H1 (cell line): Measurements from ENCODE around the gene TMEM115. TPM values are rescaled to one million over a fixed set of nuclear protein-coding genes. Genes with fewer than 3 reads are reported as not detected.

Experiments
- CTCF ChIA-PET: fragments of 300-600 bp; sonication (Branson Sonifier 250); formaldehyde crosslinking; loops from one replicate; lab custom pipeline; 2021; ENCODE audit not compliant: partially characterized antibody; lab: Charles Lee
- POLR2A ChIA-PET: fragments of 300-600 bp; sonication (Branson Sonifier 250); formaldehyde crosslinking; loops from one replicate; lab custom pipeline; 2021; ENCODE audit warnings: inconsistent platforms; ENCODE audit not compliant: partially characterized antibody; lab: Charles Lee
- DNase-seq, 2 experiments: peaks; one replicate each; pipeline versions ENCODE4 v3.0.0 to v3.0.0-alpha.2; 2010 to 2022; ENCODE audit warnings: low spot score in 2 of 2, low read depth in 1 of 2, mixed read lengths in 1 of 2
- FAIRE-seq: peaks from 2 replicates; lab custom pipeline; 2011; peaks lifted over from hg19 to GRCh38; lab: Jason Lieb, UNC
- H2AFZ ChIP-seq: 2 replicates; pipeline ENCODE4 v1.8.1; 2012; ENCODE audit warnings: low read length, inconsistent platforms
- H2AK5ac ChIP-seq: 2 replicates; pipeline ENCODE4 v1.6.1; 2013; ENCODE audit warnings: low read depth, low read length
- H2BK120ac ChIP-seq: replicated peaks from 2 replicates; pipeline ENCODE3; 2013; ENCODE audit warnings: low read depth, low read length, inconsistent platforms
- H2BK12ac ChIP-seq: 2 replicates; pipeline ENCODE4 v1.6.1; 2013; ENCODE audit warnings: low read depth, low read length
- H2BK15ac ChIP-seq: 2 replicates; pipeline ENCODE4 v1.6.1; 2013; ENCODE audit warnings: low read length
- H2BK20ac ChIP-seq: 2 replicates; pipeline ENCODE4 v1.6.1; 2013; ENCODE audit warnings: low read length
- H2BK5ac ChIP-seq: 2 replicates; pipeline ENCODE4 v1.6.1; 2013; ENCODE audit warnings: low read depth, low read length
- H3K14ac ChIP-seq: 2 replicates; pipeline ENCODE4 v1.6.1; 2013; ENCODE audit warnings: inconsistent platforms; ENCODE audit not compliant: insufficient read length
- H3K18ac ChIP-seq: 2 replicates; pipeline ENCODE4 v1.6.1; 2013; ENCODE audit warnings: low read length; ENCODE audit errors: extremely low read depth
- H3K23ac ChIP-seq: 2 replicates; pipeline ENCODE4 v1.6.1; 2013; ENCODE audit warnings: inconsistent platforms; ENCODE audit not compliant: insufficient read length
- H3K23me2 ChIP-seq: 2 replicates; pipeline ENCODE4 v1.6.1; 2013; ENCODE audit warnings: low read depth, low read length
- H3K27ac ChIP-seq: 2 replicates; pipeline ENCODE4 v1.6.1; 2011; ENCODE audit warnings: low read depth, low read length, inconsistent platforms
- H3K27me3 ChIP-seq, 4 experiments: replicated peaks in 1 of 4; 1 replicate in 1 of 4; 2 replicates in 3 of 4; pipeline versions ENCODE4 v1.6.1 to v1.8.1; 2011 to 2013; ENCODE audit warnings: low read length in 3 of 4, mild to moderate bottlenecking in 3 of 4, inconsistent platforms in 2 of 4, mixed read lengths in 2 of 4, moderate library complexity in 1 of 4; ENCODE audit not compliant: control insufficient read depth in 3 of 4, insufficient read depth in 3 of 4; ENCODE audit errors: extremely low read depth in 1 of 4
- H3K36me3 ChIP-seq, 4 experiments: 2 replicates each; pipeline versions ENCODE4 v1.6.1 to v1.8.1; 2011 to 2013; ENCODE audit warnings: mild to moderate bottlenecking in 4 of 4, low read length in 3 of 4, moderate library complexity in 2 of 4, control low read depth in 1 of 4, inconsistent platforms in 1 of 4; ENCODE audit not compliant: insufficient read depth in 4 of 4, control insufficient read depth in 2 of 4
- H3K4ac ChIP-seq: replicated peaks from 2 replicates; pipeline ENCODE3; 2013; ENCODE audit warnings: low read length, low read depth, mixed read lengths, inconsistent platforms; ENCODE audit not compliant: insufficient read length
- H3K4me1 ChIP-seq, 4 experiments: replicated peaks in 1 of 4; 1 replicate in 1 of 4; 2 replicates in 3 of 4; pipeline versions ENCODE4 v1.6.1 to v1.8.1; 2011 to 2013; ENCODE audit warnings: low read length in 3 of 4, inconsistent platforms in 2 of 4, mixed read lengths in 1 of 4; ENCODE audit not compliant: insufficient read depth in 4 of 4, control insufficient read depth in 3 of 4
- H3K4me2 ChIP-seq, 2 experiments: 2 replicates each; pipeline versions ENCODE4 v1.6.1 to v1.8.1; 2011 to 2013; ENCODE audit warnings: low read depth in 2 of 2, low read length in 2 of 2, control low read depth in 1 of 2, inconsistent platforms in 1 of 2, mild to moderate bottlenecking in 1 of 2; ENCODE audit not compliant: insufficient read depth in 1 of 2
- H3K4me3 ChIP-seq, 4 experiments: fragments of 200-600, 300-600 bp in 1 of 4; sonication (generic), shearing (Covaris generic), sonication (Bioruptor Twin) in 1 of 4; 2 replicates each; pipeline versions ENCODE4 v1.5.1 to v1.8.1; 2011 to 2016; ENCODE audit warnings: low read length in 4 of 4, low read depth in 3 of 4, control low read depth in 2 of 4, inconsistent platforms in 2 of 4, mild to moderate bottlenecking in 2 of 4, mixed read lengths in 1 of 4, moderate library complexity in 1 of 4; ENCODE audit not compliant: insufficient read depth in 2 of 4; ENCODE audit errors: extremely low read depth in 1 of 4
- H3K56ac ChIP-seq: replicated peaks from 2 replicates; pipeline ENCODE3; 2013; ENCODE audit warnings: low read depth, mild to moderate bottlenecking, mixed read lengths, low read length, inconsistent platforms; ENCODE audit not compliant: insufficient read length
- H3K79me1 ChIP-seq: 2 replicates; pipeline ENCODE4 v1.6.1; 2013; ENCODE audit warnings: low read depth, low read length, control low read depth
- H3K79me2 ChIP-seq, 2 experiments: 2 replicates each; pipeline versions ENCODE4 v1.6.1 to v1.8.1; 2012 to 2013; ENCODE audit warnings: low read length in 2 of 2, mild to moderate bottlenecking in 2 of 2, inconsistent platforms in 1 of 2; ENCODE audit not compliant: insufficient read depth in 2 of 2, control insufficient read depth in 1 of 2
- H3K9ac ChIP-seq, 4 experiments: replicated peaks in 1 of 4; 1 replicate in 1 of 4; 2 replicates in 3 of 4; pipeline versions ENCODE4 v1.6.1 to v1.8.1; 2011 to 2013; ENCODE audit warnings: low read depth in 3 of 4, low read length in 3 of 4, control low read depth in 2 of 4, mild to moderate bottlenecking in 2 of 4, moderate library complexity in 2 of 4, inconsistent platforms in 1 of 4; ENCODE audit errors: extremely low read depth in 1 of 4
- H3K9me3 ChIP-seq, 2 experiments: 2 replicates each; pipeline versions ENCODE4 v1.6.1 to v1.8.1; 2012 to 2013; ENCODE audit warnings: mild to moderate bottlenecking in 2 of 2, moderate library complexity in 2 of 2, control low read depth in 1 of 2, inconsistent platforms in 1 of 2, low read depth in 1 of 2, low read length in 1 of 2, mixed read lengths in 1 of 2; ENCODE audit not compliant: insufficient read depth in 2 of 2
- H4K20me1 ChIP-seq, 2 experiments: replicated peaks in 1 of 2; 2 replicates each; pipeline versions ENCODE3 to v1.8.1; 2011 to 2013; ENCODE audit warnings: inconsistent platforms in 2 of 2, low read length in 2 of 2, mild to moderate bottlenecking in 1 of 2; ENCODE audit not compliant: insufficient read depth in 2 of 2, control insufficient read depth in 1 of 2
- H4K5ac ChIP-seq: 2 replicates; pipeline ENCODE4 v1.6.1; 2013; ENCODE audit warnings: low read length, low read depth, mixed read lengths, inconsistent platforms; ENCODE audit not compliant: insufficient read length
- H4K8ac ChIP-seq: 2 replicates; pipeline ENCODE4 v1.8.0; 2013; ENCODE audit warnings: mild to moderate bottlenecking, moderate library complexity, low read length, inconsistent platforms; ENCODE audit not compliant: insufficient read depth; ENCODE audit errors: extremely low read depth
- H4K91ac ChIP-seq: replicated peaks from 2 replicates; pipeline ENCODE3; 2013; ENCODE audit warnings: low read length, mixed read lengths, inconsistent platforms; ENCODE audit not compliant: insufficient read length
- WGBS, 2 experiments: shearing (Covaris generic) in 1 of 2; methylation state at CpG; one replicate each; pipeline versions ENCODE4 v1.1.6 to v1.1.7; 2013 to 2015; ENCODE audit warnings: low lambda C conversion rate in 2 of 2, mixed read lengths in 2 of 2, inconsistent platforms in 1 of 2, low coverage in 1 of 2, missing lambda C conversion rate in 1 of 2; ENCODE audit not compliant: insufficient replicate concordance in 2 of 2, insufficient coverage in 1 of 2, insufficient read length in 1 of 2; ENCODE audit errors: extremely low coverage in 1 of 2, missing lambda C conversion rate in 1 of 2; 5-methylcytosine and 5-hydroxymethylcytosine counted together
- polyA plus RNA-seq, 7 experiments: library from polyadenylated mRNA; depleted of rRNA in 3 of 7; stranded (reverse) in 5 of 7; unstranded in 2 of 7; fragments of >200 nt in 5 of 7; fragments of 200-250 nt in 2 of 7; gene quantifications; 1 replicate in 5 of 7; 2 replicates in 1 of 7; 4 replicates in 1 of 7; pipeline versions ENCODE4 v1.2.1 to v1.2.3, GENCODE V29; 2011 to 2013; ENCODE audit warnings: missing spikeins in 2 of 7, mixed read lengths in 2 of 7
- total RNA-seq: library from RNA; stranded (reverse); fragmentation: NEBNext Ultra II Directional; extraction: Animal tissue kit (Norgen Biotek cat#: 25700); gene quantifications from 2 replicates; pipeline ENCODE4 v1.2.1, GENCODE V29; 2021

Gene TMEM115
- total and polyA plus RNA-seq, 2 of the 8 experiments (the other 6 are each of a cell fraction or from before 2014, with no cell fraction given): 25.4 to 32.4 TPM

- Histone ChIP-seq H2BK120ac (no peak overlapping the region), H2BK5ac (no peak overlapping the region), H4K8ac (no peak overlapping the region; the same call in 1 of the 2 replicates), H4K20me1 (peaks cover 0 to 4% of the 10 kb centered on the region in 2 experiments), H2AFZ (no peak overlapping the region), H3K9ac (no peak overlapping the region), H3K36me3 (no peaks in the 10 kb centered on the region), H4K91ac (no peak overlapping the region), H3K56ac (no peak overlapping the region), H3K4ac (no peak overlapping the region), H3K27me3 (peaks cover 23 to 68% (median 54%) of the 10 kb centered on the region in 4 experiments), H3K79me1 (no peaks in the 10 kb centered on the region), H3K23ac (no peak overlapping the region), H3K4me2 (peak overlapping the region; percentile 65 to 87; a peak in 2 of 4 replicates), H2BK15ac (peak overlapping the region; percentile 98), H2AK5ac (no peak overlapping the region), H3K23me2 (peaks cover 21% of the 10 kb centered on the region), H3K18ac (peak overlapping the region; percentile 75; the same call in 1 of the 2 replicates), H3K4me3 (peak overlapping the region in 1 of 4 experiments; percentile 63; a peak in 1 of 8 replicates), H3K9me3 (no peaks in the 10 kb centered on the region), H3K4me1 (peaks cover 0 to 19% (median 14%) of the 10 kb centered on the region in 4 experiments; a peak in 5 of 7 replicates), H2BK20ac (no peak overlapping the region), H3K79me2 (peaks cover 0 to 2% of the 10 kb centered on the region in 2 experiments; a peak in 1 of 4 replicates), H2BK12ac (peak overlapping the region; percentile 68; the same call in 1 of the 2 replicates), H3K14ac (no peak overlapping the region), H4K5ac (no peak overlapping the region), H3K27ac (no peak overlapping the region)
- DNase-seq (no peak), FAIRE-seq (no peak)
- WGBS, 2 experiments: 93% methylated on average over 9 of the region's 9 CpGs; no CpG with 5 or more reads in 1 of the 2 experiments
- POLR2A ChIA-PET: interaction anchor here (0.8 to 3.3 kb wide), 4 partner anchors 11 to 19 kb away, joined by 3 to 17 read pairs (median 4); partner anchors contain the start of genes HYAL2 and TUSC2
- CTCF ChIA-PET: interaction anchor here (0.8 to 10.0 kb wide), 9 partner anchors 9 to 210 kb away, joined by 3 to 84 read pairs (median 3); no protein-coding TSS in a partner anchor
Observed at GRCh38 chr3:50341537-50341936, 17.8 kb downstream of the TMEM115 start.
